HuH-7.5 (cell line): ENCODE results near the gene TNKS2.
"Not testable (repeated sequence)": the region's sequence is repeated elsewhere in the genome, so short reads cannot be mapped to it uniquely, and the experiment has no call there.

Experiments used
- DNase-seq: peaks from one replicate; pipeline ENCODE4 v3.0.0; 2011; ENCODE audit warnings: low spot score

TNKS2 gene

DNA sequence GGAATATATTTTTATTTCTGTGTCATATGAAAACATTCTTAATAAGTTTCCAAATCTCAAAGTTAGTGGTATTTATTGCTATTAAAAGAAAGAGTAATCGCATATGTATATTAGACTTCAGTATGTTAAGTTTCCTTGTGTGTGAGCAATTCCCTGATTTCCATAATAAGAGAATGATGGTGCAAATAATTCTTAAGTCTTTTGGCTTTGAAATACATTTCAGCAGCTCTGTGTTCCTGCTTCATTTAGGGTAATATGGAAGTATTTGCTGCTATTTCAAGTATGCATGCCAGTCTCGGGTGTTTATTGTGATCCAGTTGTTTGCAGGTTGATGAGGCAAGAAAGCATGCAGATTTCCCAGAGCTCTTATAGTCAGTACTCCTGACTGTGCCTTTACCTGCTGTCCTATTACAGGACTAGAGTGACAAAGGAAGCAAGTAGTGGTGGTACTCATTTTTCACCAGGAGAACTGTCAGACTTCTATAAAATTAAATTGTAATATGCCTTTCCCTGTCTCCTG is 67.4 kb downstream of the TNKS2 start:
- DNase-seq = no peak

GRCh38 chr10:91875156-91875555 is 76.9 kb downstream of the TNKS2 start:
- no peak for DNase-seq

GRCh38 chr10:91875779-91876178 is 77.6 kb downstream of the TNKS2 start:
- DNase-seq = no peak

DNA sequence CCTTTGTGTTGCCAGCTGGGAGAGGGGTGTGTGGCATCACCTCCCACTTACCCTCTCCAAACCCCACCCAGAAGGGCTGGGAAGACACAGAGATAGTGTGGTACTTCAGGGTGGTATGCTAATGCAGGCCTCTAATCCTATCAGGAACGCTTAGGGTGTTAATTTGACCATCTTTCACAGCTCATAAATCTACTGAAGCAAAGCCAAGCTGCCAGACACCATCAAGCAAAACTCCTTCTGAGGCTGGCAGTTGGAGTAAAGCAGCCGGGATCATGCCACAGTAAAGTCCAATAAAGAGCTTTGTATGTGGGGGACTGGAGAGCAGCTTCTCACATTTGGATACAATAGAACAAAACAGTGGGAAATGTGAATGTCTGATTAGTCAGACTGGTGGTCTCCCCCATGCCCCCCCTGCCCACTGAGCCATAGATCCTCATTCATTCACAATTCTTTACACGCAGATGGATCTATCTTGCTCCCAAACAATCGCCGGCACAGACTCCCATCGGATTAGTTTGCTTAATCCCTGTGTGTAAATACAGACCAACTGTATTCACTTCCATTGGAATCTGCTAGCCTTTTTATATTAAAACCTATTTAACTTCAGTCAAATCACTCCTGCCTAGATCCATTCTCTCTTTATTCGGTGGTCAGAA is 81.4 kb downstream of the TNKS2 start:
- no peak for DNase-seq

DNA sequence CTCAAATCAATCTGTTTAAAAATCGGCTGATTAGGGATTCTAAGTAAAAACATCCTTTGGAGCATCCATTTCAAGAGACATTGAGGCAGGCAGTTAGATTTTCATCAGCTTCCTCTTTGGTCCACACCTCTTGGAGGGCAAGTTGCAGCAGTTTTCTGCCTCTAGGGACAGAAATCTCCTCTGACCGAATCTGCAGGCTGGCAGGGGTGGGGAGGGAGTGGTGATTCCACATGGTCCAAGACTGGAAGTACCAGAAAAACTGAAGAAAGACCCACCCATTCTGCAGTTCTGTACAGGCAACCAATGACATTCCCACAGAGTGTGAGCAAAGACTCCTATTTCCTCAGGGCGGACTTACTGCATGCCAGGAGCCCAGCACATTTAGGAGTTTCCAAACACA is 82.1 kb downstream of the TNKS2 start:
- DNase-seq = no peak

GRCh38 chr10:91883549-91884444 is 85.6 kb downstream of the TNKS2 start:
- no peak for DNase-seq

- no peak for DNase-seq
Observed at GRCh38 chr10:91884536-91884935, 86.3 kb downstream of the TNKS2 start.

DNA sequence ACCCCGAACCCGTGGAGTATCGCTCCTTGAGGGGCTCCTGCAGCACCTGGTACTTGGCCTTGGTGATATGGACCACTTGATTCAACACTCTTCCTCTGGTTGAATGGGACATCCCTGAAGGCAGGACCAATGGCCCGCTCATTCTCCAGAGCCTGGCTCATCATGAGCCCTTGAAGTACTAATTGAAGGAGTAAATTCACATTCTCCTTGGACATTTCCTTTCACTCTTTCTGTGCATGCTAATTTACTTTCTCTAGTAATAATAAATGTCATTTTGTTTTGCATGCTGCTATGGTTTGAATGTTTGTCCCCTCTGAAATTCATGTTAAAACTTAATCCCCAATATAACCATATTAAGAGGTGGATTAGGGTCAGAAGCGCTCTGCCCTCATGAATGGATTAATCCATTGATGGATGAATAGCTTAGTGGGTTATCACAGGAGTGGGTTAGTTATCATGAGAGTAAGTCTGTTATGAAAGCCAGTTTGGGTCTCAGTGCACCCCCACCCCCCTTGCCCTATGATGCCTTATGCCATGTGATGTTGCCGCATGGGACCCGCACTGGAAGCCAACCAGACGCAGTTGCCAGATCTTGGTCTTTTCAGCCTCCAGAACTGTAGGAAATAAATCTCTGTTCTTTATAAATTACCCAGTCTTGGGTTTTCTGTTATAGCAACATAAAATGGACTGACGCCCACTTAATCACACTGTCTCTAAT is 87.3 kb downstream of the TNKS2 start:
- DNase-seq = no peak

DNA sequence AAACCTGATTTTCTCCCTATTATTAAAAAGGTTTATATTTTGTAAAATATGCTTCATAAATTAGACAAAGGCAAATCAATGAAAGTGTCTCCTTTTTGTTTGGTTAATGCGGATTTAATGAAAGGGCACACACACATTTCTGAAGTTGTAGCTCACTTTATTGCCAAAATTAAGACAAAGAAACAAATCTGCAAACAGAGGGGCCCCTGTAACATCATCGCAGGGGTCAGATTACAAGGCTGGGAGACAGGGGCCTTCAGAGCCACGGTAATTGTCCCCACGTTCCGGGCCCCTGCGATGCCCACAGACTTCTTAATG is 88.7 kb downstream of the TNKS2 start:
- DNase-seq = no peak

GRCh38 chr10:91887272-91888076 is 89.2 kb downstream of the TNKS2 start:
- peak; percentile 60 for DNase-seq

GRCh38 chr10:91891125-91892001 is 93.1 kb downstream of the TNKS2 start:
- DNase-seq = no peak

DNA sequence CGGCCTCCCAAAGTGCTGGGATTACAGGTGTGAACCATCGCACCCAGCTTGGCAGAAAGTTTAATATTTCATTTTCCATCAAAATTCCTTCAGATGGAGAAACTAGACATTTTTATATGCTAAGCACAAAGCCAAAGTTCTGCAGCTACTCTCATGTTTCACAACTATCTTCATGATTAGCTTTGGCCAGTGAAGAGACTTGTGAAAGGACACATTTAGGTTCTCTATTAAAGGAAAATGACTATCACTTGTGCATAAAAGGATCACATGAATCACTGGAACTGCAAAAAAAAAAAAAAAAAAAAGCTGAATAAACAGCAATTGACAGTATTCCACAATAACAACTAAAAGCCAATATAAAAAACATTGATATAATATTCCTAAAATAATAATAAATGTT is 94.8 kb downstream of the TNKS2 start:
- no peak for DNase-seq

DNA sequence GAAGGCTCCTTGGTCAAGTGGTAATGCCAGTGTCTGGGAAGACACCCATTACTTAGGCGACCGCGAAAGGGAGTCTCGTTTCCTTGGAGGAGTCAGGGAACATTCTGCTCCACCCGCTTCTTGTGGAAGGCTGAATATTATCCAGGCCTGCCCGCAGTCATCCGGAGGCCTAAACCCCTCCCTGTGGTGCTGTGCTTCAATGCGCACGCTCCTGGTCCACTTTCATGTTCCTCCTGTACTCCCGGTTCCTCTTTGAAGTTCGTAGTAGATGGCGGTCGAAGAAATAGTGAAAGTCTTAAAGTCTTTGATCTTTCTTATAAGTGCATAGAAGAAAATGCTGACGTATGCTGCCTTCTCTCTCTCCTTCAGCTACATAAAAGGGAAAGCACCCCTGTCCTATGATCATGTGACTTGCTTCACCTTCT is 96.0 kb downstream of the TNKS2 start:
- DNase-seq = not testable (repeated sequence)

- no peak for DNase-seq
Observed at GRCh38 chr10:91896212-91896756, 98.1 kb downstream of the TNKS2 start.

DNA sequence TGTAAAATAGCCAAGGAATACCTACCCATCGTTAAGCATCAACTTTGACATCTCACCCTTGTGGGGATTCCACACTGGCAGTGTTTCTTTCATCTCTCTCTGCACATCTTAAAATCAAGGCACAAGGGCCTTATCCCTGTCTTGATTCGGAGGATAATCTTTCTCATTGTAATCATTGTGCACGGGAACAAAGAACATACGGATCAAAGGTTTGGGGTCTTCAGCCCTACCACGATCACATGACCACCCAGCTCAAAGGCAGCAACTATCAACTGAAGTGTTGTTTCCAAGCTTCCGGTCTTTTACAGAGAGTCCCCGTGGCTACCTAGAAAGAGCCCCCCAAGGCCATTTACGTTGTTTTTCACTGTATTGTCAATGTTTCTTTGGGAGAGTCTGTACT is 99.2 kb downstream of the TNKS2 start:
- DNase-seq = no peak

DNA sequence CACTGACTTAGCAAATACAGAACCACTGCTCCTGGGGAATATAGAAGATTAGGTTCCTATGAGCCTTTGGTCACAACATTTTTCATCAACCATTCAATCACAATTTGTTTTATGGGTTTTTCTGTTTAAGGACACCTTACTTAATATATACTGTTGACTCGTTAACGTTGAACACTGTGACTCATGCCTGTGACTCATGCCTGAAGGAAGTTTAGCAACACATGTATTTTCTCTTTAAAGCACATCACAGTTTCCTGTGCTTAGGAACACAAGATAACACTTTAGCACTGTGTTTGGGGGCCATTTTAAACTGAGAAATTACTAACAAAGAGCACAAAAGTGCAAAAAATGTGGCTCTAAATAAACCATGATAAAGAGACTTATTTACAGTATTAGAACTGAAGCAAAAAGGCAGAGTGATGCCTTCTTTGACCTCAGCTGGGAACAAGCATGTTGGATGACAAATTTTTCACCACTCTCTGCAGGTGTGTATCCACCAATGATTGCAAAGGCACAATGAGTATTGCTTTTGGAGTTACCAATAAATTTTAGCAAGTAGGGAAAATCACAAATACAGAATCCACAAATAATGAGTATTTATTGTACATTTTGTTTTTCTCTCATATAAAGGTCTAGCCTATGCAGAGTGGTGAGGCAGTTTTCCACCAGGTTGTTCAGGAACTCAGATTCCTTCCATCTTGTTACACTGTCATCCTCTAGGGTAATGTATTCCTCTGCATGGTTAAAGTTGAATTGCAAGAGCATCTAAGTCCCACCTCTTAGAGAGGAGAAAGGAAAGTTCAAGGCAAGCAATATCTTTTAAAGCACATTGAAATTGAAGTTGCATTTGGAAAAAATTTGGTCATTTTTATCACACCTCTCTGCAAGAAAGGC is 103.8 kb downstream of the TNKS2 start:
- DNase-seq = no peak

- no peak for DNase-seq
Observed at GRCh38 chr10:91907033-91907594, 108.9 kb downstream of the TNKS2 start.

GRCh38 chr10:91907914-91908336 is 109.7 kb downstream of the TNKS2 start:
- DNase-seq = peak; percentile 44
